ENCODE data around the gene RPL41. TPM values are rescaled to one million over a fixed set of nuclear protein-coding genes. Genes with fewer than 3 reads are reported as not detected.
A peak's percentile ranks its signal among the peaks of the same experiment; 100 is the strongest.

RPL41 gene
- total RNA-seq, 1 donor from 2014 or later: 3,078 TPM

DNA sequence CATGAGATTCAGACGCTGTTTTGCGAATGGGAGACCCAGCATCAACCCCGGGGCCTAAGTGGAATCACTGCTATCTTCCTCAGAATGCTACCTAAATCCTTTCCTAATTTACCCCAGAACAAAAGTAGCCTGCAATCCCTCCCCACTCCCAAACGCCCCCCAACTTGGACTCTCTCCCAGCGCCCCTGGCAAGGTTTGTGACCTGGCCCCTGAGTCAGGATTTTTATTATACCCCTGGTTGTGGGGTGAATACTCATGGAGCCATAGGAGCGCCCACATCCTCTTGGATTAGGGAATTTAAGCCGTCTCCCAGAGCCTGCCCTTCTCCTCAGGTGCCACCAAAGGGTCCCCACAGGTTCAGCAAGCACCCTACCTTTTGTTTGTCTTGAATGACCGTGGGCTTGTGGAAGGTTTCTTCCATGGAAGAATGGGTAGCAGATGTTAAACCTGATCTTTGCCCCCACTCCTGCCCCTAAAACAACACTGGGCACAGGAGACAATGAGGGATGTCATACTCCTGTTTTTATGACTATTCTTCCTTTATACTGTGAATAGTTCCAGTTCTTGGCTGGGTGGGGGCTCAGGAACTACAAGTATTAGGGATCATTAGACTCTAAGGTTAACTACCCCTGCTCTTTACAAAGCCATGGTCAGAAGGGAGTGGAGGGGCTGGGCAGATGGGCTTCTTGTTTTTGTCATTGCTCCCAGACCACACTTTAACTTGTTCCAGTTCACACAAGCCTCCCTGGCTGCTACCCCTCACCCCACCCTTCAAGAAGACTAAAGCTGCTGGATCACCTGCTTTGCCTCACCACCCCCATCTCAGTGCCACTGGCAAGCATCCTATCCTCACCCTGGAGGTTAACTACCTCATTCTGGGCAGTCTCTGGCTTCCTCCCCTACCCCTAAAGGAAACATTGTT lies 36.6 kb downstream of the RPL41 start:
- no peaks in the 10 kb centered on the region for H3K9me3 Mint-ChIP-seq (ENCODE audit: unreplicated experiment)
- H4K20me1 ChIP-seq (ENCODE audit: insufficient read depth, low read length): no peaks in the 10 kb centered on the region
- H3K4me3 Mint-ChIP-seq (ENCODE audit: unreplicated experiment): peak overlapping the region; percentile 90
- no peak for DNase-seq (ENCODE audit: low read depth)
- peak overlapping the region; percentile 50 for H3K27ac ChIP-seq (ENCODE audit: low read depth, low read length)
- peaks cover 3% of the 10 kb centered on the region for H3K36me3 ChIP-seq (ENCODE audit: insufficient read depth, low read length)
- peaks cover 34% of the 10 kb centered on the region for H3K4me1 ChIP-seq (ENCODE audit: insufficient read depth, low read length)
- H3K27me3 Mint-ChIP-seq (ENCODE audit: low read depth, unreplicated experiment): no peaks in the 10 kb centered on the region
- peak overlapping the region; percentile 92 for H3K27ac Mint-ChIP-seq (ENCODE audit: unreplicated experiment)
- peak overlapping the region; percentile 87 for H3K4me3 ChIP-seq (ENCODE audit: insufficient read depth, low read depth, low read length)
- peak overlapping the region; percentile 96 for H3K4me2 ChIP-seq (ENCODE audit: low read length)
- peaks cover 10% of the 10 kb centered on the region for H3K4me1 Mint-ChIP-seq (ENCODE audit: low read depth, unreplicated experiment)
- H3K9me3 ChIP-seq (ENCODE audit: insufficient read depth, low read depth, low read length): no peaks in the 10 kb centered on the region
- peaks cover 20% of the 10 kb centered on the region for H3K79me2 ChIP-seq (ENCODE audit: insufficient read depth, low read length)
- H3K36me3 Mint-ChIP-seq (ENCODE audit: low read depth, unreplicated experiment): peaks cover 14% of the 10 kb centered on the region
- peak overlapping the region; percentile 82 for H2AFZ ChIP-seq (ENCODE audit: low read depth, low read length)
- peak overlapping the region; percentile 95 for H3K9ac ChIP-seq (ENCODE audit: low read length)
- no peak for FAIRE-seq
- H3K27me3 ChIP-seq (ENCODE audit: insufficient read depth, low read length): no peaks in the 10 kb centered on the region
- TF ChIP-seq, protein P1, sequence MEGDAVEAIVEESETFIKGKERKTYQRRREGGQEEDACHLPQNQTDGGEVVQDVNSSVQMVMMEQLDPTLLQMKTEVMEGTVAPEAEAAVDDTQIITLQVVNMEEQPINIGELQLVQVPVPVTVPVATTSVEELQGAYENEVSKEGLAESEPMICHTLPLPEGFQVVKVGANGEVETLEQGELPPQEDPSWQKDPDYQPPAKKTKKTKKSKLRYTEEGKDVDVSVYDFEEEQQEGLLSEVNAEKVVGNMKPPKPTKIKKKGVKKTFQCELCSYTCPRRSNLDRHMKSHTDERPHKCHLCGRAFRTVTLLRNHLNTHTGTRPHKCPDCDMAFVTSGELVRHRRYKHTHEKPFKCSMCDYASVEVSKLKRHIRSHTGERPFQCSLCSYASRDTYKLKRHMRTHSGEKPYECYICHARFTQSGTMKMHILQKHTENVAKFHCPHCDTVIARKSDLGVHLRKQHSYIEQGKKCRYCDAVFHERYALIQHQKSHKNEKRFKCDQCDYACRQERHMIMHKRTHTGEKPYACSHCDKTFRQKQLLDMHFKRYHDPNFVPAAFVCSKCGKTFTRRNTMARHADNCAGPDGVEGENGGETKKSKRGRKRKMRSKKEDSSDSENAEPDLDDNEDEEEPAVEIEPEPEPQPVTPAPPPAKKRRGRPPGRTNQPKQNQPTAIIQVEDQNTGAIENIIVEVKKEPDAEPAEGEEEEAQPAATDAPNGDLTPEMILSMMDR (IDR thresholded peaks at IDR 0.05; ENCODE audit: insufficient read depth, low read depth, low read length): no peak
- no peak for TF ChIP-seq EZH2 (IDR thresholded peaks at IDR 0.05; ENCODE audit: insufficient read depth, low read length)

DNA sequence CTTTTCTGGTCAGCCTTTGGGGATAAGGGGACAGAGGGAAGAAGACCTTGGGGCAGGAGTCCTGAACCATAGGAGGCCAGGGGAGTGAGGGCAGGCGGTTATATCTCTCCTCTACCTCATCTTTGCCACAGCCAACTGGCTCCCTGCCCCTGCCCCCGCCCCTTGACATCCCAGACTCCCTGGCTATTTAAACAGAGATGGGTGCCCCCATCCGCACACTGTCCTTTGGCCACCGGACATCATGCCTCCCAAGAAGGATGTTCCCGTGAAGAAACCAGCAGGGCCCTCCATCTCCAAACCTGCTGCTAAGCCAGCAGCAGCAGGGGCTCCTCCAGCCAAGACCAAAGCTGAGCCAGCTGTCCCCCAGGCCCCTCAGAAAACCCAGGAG lies 37.2 kb downstream of the RPL41 start:
- H3K79me2 ChIP-seq (ENCODE audit: insufficient read depth, low read length): peaks cover 27% of the 10 kb centered on the region
- peak overlapping the region; percentile 90 for H3K4me3 Mint-ChIP-seq (ENCODE audit: unreplicated experiment)
- H3K27ac Mint-ChIP-seq (ENCODE audit: unreplicated experiment): no peak overlapping the region
- FAIRE-seq (no peak), DNase-seq (ENCODE audit: low read depth) (no peak)
- H2AFZ ChIP-seq (ENCODE audit: low read depth, low read length): no peak overlapping the region
- peaks cover 17% of the 10 kb centered on the region for H3K36me3 Mint-ChIP-seq (ENCODE audit: low read depth, unreplicated experiment)
- peaks cover 3% of the 10 kb centered on the region for H3K36me3 ChIP-seq (ENCODE audit: insufficient read depth, low read length)
- peaks cover 34% of the 10 kb centered on the region for H3K4me1 ChIP-seq (ENCODE audit: insufficient read depth, low read length)
- H3K27me3 ChIP-seq (ENCODE audit: insufficient read depth, low read length): no peaks in the 10 kb centered on the region
- no peak for TF ChIP-seq EZH2 (IDR thresholded peaks at IDR 0.05; ENCODE audit: insufficient read depth, low read length)
- TF ChIP-seq, protein P1 (IDR thresholded peaks at IDR 0.05; ENCODE audit: insufficient read depth, low read depth, low read length): no peak
- H3K4me2 ChIP-seq (ENCODE audit: low read length): peak overlapping the region; percentile 96
- H4K20me1 ChIP-seq (ENCODE audit: insufficient read depth, low read length): peaks cover 5% of the 10 kb centered on the region
- H3K4me1 Mint-ChIP-seq (ENCODE audit: low read depth, unreplicated experiment): peaks cover 10% of the 10 kb centered on the region
- H3K27ac ChIP-seq (ENCODE audit: low read depth, low read length): no peak overlapping the region
- H3K9me3 Mint-ChIP-seq (ENCODE audit: unreplicated experiment): no peaks in the 10 kb centered on the region
- peak overlapping the region; percentile 95 for H3K9ac ChIP-seq (ENCODE audit: low read length)
- H3K4me3 ChIP-seq (ENCODE audit: insufficient read depth, low read depth, low read length): no peak overlapping the region
- H3K9me3 ChIP-seq (ENCODE audit: insufficient read depth, low read depth, low read length): no peaks in the 10 kb centered on the region
- H3K27me3 Mint-ChIP-seq (ENCODE audit: low read depth, unreplicated experiment): no peaks in the 10 kb centered on the region
